C4-2B (cell line): ENCODE results near the gene MSGN1.

ENCODE experiments used
- H3K27ac ChIP-seq: fragments of 450-650 bp; 2 replicates; pipeline ENCODE4 v1.5.1; 2017
- ZFX ChIP-seq: fragments of 450-650 bp; IDR thresholded peaks from 2 replicates; pipeline ENCODE4 v1.6.1; 2017
- TF ChIP-seq, protein P1 (sequence below): fragments of 450-650 bp; conservative IDR thresholded peaks from 2 replicates; pipeline ENCODE4 v1.5.1; 2017; ENCODE audit warnings: mild to moderate bottlenecking

MSGN1 gene

DNA sequence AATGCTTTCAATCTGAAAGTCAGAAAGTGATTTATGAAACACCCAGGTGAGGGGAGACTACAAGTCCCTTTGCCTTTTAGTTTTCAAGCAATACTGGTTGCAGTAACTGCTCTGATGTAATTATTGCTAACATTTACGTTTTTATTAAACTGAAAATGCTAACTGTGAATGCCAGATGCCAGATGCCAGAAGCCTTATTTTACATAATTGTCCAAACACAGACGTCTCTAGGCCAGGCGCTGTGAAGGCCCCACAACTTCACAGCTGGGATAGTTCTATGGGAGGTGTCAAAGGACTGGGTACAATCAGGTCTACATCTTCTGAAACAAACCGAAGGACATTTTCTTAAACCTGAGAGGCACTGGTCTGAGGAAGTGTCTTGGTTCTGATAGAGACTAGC lies 27.5 kb upstream of the MSGN1 start:
- no peak overlapping the region for H3K27ac ChIP-seq

DNA sequence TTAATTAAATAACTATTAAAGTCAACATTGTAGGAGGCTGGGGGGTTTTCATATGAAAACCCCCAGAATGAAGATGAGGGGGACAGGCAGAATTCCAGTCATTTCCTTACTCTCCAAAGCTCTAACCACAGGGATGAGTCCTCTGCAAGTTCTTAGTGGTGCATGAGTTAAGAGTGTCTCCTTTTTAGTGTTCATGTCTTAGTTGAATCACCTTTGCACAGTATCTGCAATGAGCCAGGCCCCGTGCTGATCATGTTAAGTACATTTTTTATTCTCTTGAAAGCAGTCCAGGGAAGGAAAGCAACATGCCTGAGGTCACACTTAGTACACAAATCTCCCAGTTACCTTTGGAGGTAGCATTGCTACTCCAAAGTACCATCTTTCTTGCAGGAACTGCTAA lies 25.7 kb upstream of the MSGN1 start:
- H3K27ac ChIP-seq: no peak overlapping the region
- TF ChIP-seq, protein P1, sequence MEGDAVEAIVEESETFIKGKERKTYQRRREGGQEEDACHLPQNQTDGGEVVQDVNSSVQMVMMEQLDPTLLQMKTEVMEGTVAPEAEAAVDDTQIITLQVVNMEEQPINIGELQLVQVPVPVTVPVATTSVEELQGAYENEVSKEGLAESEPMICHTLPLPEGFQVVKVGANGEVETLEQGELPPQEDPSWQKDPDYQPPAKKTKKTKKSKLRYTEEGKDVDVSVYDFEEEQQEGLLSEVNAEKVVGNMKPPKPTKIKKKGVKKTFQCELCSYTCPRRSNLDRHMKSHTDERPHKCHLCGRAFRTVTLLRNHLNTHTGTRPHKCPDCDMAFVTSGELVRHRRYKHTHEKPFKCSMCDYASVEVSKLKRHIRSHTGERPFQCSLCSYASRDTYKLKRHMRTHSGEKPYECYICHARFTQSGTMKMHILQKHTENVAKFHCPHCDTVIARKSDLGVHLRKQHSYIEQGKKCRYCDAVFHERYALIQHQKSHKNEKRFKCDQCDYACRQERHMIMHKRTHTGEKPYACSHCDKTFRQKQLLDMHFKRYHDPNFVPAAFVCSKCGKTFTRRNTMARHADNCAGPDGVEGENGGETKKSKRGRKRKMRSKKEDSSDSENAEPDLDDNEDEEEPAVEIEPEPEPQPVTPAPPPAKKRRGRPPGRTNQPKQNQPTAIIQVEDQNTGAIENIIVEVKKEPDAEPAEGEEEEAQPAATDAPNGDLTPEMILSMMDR: no peak
- TF ChIP-seq ZFX: no peak

More for the DNA sequence above, 27.5 kb upstream of the MSGN1 start:
- no peak for TF ChIP-seq ZFX
- TF ChIP-seq, protein P1: no peak

DNA sequence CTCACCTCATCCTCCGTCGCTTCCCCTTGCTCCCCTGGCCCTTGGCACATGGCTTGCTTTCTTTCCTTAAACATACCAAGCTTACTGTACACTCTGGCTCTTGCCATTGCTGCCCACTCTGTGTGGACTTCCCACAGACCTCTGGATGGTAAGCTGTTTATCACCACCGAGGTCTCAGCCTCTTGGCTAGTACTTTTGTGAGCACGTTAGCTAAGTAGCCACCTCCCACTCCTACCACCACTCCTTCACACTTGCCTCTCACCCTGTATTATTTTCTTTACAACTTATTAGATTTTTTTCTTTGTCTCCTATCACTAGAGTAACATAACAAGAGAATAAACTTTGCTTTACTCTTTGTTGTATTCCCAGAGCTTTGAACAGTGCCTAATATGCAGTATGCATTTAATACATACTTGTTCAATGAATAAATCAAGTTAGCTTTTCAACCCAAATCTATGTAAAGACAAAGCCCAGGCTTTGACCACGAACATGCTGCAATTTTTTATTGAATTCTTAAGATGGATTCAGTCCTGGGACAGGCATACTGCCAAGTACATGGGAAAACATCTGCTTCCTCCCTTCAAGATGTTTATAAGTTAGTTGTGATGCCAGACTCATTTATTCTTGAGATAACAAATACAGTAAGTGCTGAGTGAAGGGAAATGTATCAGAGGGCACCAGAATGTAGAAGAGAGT lies 25.0 kb upstream of the MSGN1 start:
- H3K27ac ChIP-seq: no peak overlapping the region
- no peak for TF ChIP-seq ZFX
- TF ChIP-seq, protein P1: no peak

DNA sequence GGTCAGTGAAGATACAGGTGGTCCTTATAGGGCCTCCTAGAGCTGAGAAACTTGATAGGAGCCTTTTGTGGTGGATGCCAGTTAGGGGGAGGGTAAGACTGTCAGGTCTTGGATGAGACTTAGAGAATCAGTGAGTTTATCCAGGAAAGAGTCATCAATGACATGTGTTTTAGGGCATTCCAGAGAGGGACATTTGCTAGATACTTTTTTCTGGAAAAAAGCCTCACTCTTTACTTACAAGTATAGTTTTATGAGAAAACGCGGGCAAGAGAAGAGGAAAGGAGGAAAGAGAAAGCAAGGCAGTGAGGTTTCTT lies 24.5 kb upstream of the MSGN1 start:
- TF ChIP-seq ZFX: no peak
- TF ChIP-seq, protein P1: no peak
- H3K27ac ChIP-seq: no peak overlapping the region

DNA sequence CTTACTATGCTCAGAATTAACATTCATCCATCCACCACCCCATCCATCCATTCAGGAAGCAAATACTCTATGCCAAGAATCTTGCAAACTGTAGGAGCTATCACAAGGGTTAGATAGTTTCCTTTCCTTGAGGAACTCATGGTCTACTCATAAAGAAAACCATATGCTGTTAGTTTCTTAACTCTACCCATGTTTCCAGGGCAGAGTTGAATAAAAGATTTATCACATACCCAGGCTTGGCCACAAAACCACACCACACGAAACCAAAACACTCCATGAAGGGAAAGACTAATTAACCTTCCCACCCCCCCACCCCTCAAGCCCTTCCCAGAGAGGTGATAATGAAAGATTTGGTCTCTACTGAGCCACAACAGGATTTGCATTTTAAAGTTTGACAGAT lies 23.7 kb upstream of the MSGN1 start:
- no peak for TF ChIP-seq ZFX
- TF ChIP-seq, protein P1: no peak
- H3K27ac ChIP-seq: no peak overlapping the region

DNA sequence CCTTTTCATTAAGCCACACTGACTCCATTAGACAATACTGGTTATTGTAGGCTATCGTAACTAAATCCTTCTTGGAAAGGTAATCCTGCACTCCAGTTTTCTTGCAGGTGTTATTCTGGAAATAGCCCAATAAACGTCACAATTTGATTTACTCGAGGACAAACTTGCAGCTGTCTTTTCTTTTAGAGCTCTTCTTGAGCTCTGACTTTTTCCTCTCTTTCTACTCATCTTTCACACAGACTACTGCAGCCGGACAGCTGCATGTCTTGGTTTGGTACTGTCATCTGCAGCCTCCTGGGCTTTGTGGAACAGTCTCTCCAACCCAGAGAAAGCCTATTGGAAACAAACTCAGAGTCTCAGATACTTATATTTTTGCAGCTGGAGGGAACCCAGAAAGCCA lies 23.0 kb upstream of the MSGN1 start:
- TF ChIP-seq ZFX: no peak
- TF ChIP-seq, protein P1: no peak
- no peak overlapping the region for H3K27ac ChIP-seq

DNA sequence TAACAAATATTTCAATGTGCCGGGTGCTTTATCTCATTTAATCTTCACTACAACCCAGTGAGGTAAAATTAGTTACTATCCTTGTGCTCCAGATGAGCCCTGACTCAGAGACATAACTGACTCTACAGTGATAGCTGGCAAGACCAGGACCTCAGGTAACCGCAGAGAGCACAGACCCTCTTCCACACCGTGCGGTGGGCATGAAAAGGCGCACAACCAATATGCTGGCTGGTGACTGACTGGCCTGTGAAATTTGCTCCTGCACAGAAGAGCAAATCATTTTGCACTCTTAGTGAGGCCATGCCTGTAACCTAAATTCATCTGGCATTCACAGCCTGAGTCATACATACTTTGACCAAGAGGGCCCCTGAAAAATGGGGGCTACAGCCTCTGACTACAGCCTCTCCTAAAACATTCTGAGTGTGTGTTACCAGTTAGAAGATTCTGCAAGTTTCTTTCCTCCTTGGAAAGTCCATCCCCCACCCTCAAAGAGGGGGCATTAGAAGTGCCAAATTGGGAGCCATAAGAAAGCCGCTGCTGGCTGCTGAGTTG lies 22.4 kb upstream of the MSGN1 start:
- TF ChIP-seq, protein P1: no peak
- no peak for TF ChIP-seq ZFX
- H3K27ac ChIP-seq: no peak overlapping the region
